ENCODE results near the gene DNER.

The DNER gene

DNA sequence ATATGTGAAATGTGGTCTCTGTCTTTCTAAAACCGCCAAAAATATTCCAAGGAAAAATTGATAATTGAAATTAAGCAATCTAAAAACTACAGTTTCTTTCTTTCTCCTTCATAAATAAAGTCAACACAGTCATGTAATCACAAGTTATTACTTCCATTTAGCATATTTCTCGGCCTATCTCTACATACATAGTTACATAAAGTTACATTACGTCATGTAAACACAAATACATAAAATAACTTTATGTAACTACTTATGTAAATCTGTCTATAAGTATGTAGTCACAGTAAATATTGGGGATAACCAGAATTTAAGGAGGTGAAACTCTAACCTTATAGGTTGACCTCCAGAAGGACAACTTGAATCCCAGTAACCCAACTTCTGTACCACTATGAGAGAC is 394.8 kb downstream of the DNER start:
- no peak for DNase-seq

DNA sequence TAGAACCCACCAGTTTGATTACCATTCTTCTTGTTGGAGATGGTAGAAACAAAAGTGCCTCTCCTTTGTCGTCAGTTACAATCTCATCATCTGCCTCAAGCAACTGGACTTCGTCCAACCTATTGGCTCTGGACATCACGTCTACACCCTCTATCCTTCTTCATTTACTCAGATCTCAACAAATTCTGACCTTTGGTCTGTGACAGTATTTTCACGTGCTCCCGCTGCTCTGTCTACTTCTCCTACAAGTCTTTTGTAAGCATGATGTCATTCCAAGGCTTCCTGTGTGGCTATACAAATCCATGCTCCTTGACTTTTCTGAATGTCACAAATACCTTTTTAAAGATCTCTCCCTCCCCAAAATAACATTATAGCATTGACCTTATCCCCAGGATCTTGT is 400.2 kb downstream of the DNER start:
- no peak for DNase-seq

DNA sequence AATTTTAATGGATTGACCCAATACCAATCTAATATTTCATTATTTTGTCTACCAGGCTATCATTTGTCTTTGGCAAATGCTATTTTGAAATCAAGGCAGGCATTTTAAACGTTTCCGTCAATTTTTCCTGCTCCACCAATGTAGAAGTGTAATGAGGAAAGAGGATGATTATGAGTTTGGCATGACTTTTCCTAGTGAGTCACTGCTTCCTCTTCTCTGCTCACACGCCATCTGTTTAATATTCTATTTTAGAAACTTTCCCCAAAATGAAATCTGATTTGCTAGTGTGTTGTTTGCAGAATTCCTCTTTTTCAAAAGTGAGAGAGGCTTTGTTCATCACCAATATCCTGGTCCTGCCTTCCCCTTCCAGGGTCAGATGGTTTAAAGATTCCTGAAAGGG is 400.8 kb downstream of the DNER start:
- DNase-seq: no peak
